ENCODE data around the gene PLA2G4B.

PLA2G4B gene

DNA sequence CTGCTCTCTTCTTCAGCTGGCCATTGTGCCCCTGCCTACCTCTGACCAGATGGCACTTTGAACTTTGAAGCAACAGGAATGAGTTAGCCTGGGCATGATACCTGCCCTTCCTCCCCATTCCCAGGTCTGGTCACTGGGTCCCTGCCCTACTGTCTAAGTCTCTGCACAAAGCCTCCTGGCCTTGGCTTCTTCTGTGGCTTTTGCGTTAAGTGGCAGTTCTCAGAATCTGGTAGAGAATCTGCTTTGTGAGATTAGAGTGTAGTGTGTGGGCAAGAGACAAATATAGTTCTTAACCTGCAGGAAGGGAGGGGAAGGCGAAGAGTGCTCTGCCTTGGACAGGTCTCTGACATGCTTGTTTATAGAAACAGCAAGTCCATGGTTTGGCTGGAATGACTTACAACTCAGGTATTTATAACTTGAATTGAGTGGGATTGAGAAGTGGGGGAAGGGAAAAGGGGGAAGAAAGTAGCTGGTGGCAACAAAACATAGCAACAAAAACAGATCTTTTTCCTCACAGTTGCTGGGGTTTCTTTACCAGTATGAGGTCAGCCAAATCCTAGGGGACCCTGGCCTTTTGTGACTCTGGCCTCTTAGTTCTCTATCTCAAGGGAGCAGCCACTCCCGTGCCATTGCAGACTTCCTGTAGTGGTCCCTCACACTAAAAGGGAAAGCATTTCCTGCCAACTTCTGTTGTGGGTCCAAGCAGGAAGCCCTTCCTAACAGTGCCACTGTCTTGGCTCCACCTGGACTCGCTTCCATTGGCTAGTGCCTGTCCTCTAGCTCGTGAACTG, 47.7 kb upstream of the PLA2G4B start:
- TF ChIP-seq CREB1 (IDR thresholded peaks at IDR 0.05; ENCODE audit: low read depth): no peak
- TF ChIP-seq FOXM1 (IDR thresholded peaks at IDR 0.05; ENCODE audit: borderline replicate concordance, low read depth): no peak
- no peak for TF ChIP-seq ZBTB7A (IDR thresholded peaks at IDR 0.05; ENCODE audit: low read depth)
- no peak for TF ChIP-seq NFIC (IDR thresholded peaks at IDR 0.05)
- TF ChIP-seq TEAD4 (IDR thresholded peaks at IDR 0.05): no peak
- TF ChIP-seq, protein P1, sequence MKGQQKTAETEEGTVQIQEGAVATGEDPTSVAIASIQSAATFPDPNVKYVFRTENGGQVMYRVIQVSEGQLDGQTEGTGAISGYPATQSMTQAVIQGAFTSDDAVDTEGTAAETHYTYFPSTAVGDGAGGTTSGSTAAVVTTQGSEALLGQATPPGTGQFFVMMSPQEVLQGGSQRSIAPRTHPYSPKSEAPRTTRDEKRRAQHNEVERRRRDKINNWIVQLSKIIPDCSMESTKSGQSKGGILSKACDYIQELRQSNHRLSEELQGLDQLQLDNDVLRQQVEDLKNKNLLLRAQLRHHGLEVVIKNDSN (IDR thresholded peaks at IDR 0.05): no peak
- TF ChIP-seq EP300 (IDR thresholded peaks at IDR 0.05; ENCODE audit: borderline replicate concordance): no peak
- no peak for TF ChIP-seq YY1 (IDR thresholded peaks at IDR 0.05; ENCODE audit: low read depth)
- no peak for TF ChIP-seq CEBPB (IDR thresholded peaks at IDR 0.05)
- TF ChIP-seq, protein P2, sequence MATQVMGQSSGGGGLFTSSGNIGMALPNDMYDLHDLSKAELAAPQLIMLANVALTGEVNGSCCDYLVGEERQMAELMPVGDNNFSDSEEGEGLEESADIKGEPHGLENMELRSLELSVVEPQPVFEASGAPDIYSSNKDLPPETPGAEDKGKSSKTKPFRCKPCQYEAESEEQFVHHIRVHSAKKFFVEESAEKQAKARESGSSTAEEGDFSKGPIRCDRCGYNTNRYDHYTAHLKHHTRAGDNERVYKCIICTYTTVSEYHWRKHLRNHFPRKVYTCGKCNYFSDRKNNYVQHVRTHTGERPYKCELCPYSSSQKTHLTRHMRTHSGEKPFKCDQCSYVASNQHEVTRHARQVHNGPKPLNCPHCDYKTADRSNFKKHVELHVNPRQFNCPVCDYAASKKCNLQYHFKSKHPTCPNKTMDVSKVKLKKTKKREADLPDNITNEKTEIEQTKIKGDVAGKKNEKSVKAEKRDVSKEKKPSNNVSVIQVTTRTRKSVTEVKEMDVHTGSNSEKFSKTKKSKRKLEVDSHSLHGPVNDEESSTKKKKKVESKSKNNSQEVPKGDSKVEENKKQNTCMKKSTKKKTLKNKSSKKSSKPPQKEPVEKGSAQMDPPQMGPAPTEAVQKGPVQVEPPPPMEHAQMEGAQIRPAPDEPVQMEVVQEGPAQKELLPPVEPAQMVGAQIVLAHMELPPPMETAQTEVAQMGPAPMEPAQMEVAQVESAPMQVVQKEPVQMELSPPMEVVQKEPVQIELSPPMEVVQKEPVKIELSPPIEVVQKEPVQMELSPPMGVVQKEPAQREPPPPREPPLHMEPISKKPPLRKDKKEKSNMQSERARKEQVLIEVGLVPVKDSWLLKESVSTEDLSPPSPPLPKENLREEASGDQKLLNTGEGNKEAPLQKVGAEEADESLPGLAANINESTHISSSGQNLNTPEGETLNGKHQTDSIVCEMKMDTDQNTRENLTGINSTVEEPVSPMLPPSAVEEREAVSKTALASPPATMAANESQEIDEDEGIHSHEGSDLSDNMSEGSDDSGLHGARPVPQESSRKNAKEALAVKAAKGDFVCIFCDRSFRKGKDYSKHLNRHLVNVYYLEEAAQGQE (IDR thresholded peaks at IDR 0.05; ENCODE audit: low read depth): no peak
- no peak for TF ChIP-seq EGR1 (IDR thresholded peaks at IDR 0.05)
- no peak for TF ChIP-seq RAD21 (IDR thresholded peaks at IDR 0.05; ENCODE audit: low read depth)
- TF ChIP-seq TAF1 (IDR thresholded peaks at IDR 0.05; ENCODE audit: low read depth): no peak
- no peak for TF ChIP-seq TCF12 (IDR thresholded peaks at IDR 0.05; ENCODE audit: low read depth)
- TF ChIP-seq, protein P3, sequence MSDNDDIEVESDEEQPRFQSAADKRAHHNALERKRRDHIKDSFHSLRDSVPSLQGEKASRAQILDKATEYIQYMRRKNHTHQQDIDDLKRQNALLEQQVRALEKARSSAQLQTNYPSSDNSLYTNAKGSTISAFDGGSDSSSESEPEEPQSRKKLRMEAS (IDR thresholded peaks at IDR 0.05): no peak

DNA sequence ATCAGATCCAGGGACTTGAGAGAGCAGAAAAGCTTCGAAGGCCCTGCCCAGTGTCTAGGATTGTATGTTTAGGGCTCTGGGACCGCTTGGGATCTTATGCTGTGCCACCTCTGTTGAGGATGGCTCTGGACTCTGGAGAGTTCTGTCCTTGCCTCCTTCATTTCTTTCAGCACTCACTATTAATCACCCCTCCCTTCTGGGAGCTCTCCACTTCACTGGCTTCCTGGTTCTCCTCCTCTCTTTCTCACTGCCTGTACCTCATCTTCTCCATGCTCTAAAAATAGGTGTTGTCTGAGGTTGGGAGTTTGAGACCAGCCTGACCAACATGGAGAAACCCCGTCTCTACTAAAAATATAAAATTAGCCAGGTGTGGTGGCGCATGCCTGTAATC, 47.1 kb upstream of the PLA2G4B start:
- TF ChIP-seq NFIC (IDR thresholded peaks at IDR 0.05) (no peak), EGR1 (IDR thresholded peaks at IDR 0.05) (no peak), CREB1 (IDR thresholded peaks at IDR 0.05; ENCODE audit: low read depth) (no peak), TAF1 (IDR thresholded peaks at IDR 0.05; ENCODE audit: low read depth) (no peak), EP300 (IDR thresholded peaks at IDR 0.05; ENCODE audit: borderline replicate concordance) (no peak), CEBPB (IDR thresholded peaks at IDR 0.05) (no peak), YY1 (IDR thresholded peaks at IDR 0.05; ENCODE audit: low read depth) (no peak), TCF12 (IDR thresholded peaks at IDR 0.05; ENCODE audit: low read depth) (no peak), RAD21 (IDR thresholded peaks at IDR 0.05; ENCODE audit: low read depth) (no peak), TEAD4 (IDR thresholded peaks at IDR 0.05) (no peak), FOXM1 (IDR thresholded peaks at IDR 0.05; ENCODE audit: borderline replicate concordance, low read depth) (no peak), ZBTB7A (IDR thresholded peaks at IDR 0.05; ENCODE audit: low read depth) (no peak)
- TF ChIP-seq, protein P2 (IDR thresholded peaks at IDR 0.05; ENCODE audit: low read depth): no peak
- TF ChIP-seq, protein P1 (IDR thresholded peaks at IDR 0.05): no peak
- TF ChIP-seq, protein P3 (IDR thresholded peaks at IDR 0.05): no peak

DNA sequence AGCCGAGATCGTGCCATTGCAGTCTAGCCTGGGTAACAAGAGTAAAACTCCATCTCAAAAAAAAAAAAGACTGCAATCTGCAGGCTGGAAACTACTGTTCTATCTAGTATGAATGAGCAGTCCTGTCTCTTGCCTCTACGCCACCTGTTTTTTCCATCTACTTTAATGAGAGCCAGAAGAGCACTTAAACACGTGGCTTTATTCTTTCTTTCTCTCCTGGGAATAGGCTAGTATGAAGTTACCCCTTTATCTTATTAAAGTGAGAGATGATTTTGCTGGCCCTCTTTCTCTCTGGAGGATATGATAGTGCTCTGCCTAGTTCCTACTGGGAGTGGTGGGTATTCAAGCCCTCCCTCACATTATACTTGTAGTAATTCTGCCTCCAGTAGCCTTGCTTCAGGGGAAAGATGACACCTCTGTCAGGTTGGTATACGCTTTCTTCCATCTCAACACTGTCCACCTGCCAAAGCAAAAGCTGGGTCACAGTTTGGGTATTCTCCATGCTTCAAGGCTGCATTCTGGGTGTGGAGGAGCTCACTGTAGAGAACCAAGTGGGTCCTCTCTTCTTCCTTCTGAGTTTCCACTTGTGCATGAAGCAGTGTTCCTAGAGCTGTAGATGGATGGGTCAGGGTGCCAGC, 46.5 kb upstream of the PLA2G4B start:
- TF ChIP-seq TAF1 (IDR thresholded peaks at IDR 0.05; ENCODE audit: low read depth): no peak
- TF ChIP-seq TCF12 (IDR thresholded peaks at IDR 0.05; ENCODE audit: low read depth): no peak
- TF ChIP-seq, protein P1 (IDR thresholded peaks at IDR 0.05): no peak
- no peak for TF ChIP-seq RAD21 (IDR thresholded peaks at IDR 0.05; ENCODE audit: low read depth)
- TF ChIP-seq, protein P2 (IDR thresholded peaks at IDR 0.05; ENCODE audit: low read depth): no peak
- no peak for TF ChIP-seq CEBPB (IDR thresholded peaks at IDR 0.05)
- TF ChIP-seq TEAD4 (IDR thresholded peaks at IDR 0.05): no peak
- no peak for TF ChIP-seq EP300 (IDR thresholded peaks at IDR 0.05; ENCODE audit: borderline replicate concordance)
- TF ChIP-seq CREB1 (IDR thresholded peaks at IDR 0.05; ENCODE audit: low read depth): no peak
- TF ChIP-seq NFIC (IDR thresholded peaks at IDR 0.05): no peak
- no peak for TF ChIP-seq ZBTB7A (IDR thresholded peaks at IDR 0.05; ENCODE audit: low read depth)
- TF ChIP-seq YY1 (IDR thresholded peaks at IDR 0.05; ENCODE audit: low read depth): no peak
- TF ChIP-seq FOXM1 (IDR thresholded peaks at IDR 0.05; ENCODE audit: borderline replicate concordance, low read depth): no peak
- TF ChIP-seq, protein P3 (IDR thresholded peaks at IDR 0.05): no peak
- no peak for TF ChIP-seq EGR1 (IDR thresholded peaks at IDR 0.05)
